Measurements from ENCODE around the gene TERB2.
"Not testable (repeated sequence)": the region's sequence is repeated elsewhere in the genome, so short reads cannot be mapped to it uniquely, and the experiment has no call there.

TERB2 gene

GRCh38 chr15:44956388-44956787, at the start of gene TERB2:
Gene TERB2, plus strand, starts transcription at chr15:44956687. Its CDS starts 32 bp downstream, at chr15:44956719.
- no peak for DNase-seq (ENCODE audit: low spot score)

- no peak for DNase-seq (ENCODE audit: low spot score)
Measured at GRCh38 chr15:44909423-44909822, 47.1 kb upstream of the TERB2 start.

- DNase-seq (ENCODE audit: low spot score): no peak
Measured at GRCh38 chr15:44910981-44911625, 45.4 kb upstream of the TERB2 start.

- DNase-seq (ENCODE audit: low spot score): not testable (repeated sequence)
Measured at GRCh38 chr15:44912186-44912585, 44.3 kb upstream of the TERB2 start.

- not testable (repeated sequence) for DNase-seq (ENCODE audit: low spot score)
Measured at GRCh38 chr15:44912974-44913448, 43.5 kb upstream of the TERB2 start.

GRCh38 chr15:44918136-44918535, 38.4 kb upstream of the TERB2 start:
- no peak for DNase-seq (ENCODE audit: low spot score)

- DNase-seq (ENCODE audit: low spot score): not testable (repeated sequence)
Measured at GRCh38 chr15:44928658-44929057, 27.8 kb upstream of the TERB2 start.

- DNase-seq (ENCODE audit: low spot score): not testable (repeated sequence)
Measured at GRCh38 chr15:44930283-44930682, 26.2 kb upstream of the TERB2 start.

- not testable (repeated sequence) for DNase-seq (ENCODE audit: low spot score)
Measured at GRCh38 chr15:44958302-44958701, 1.8 kb downstream of the TERB2 start.

- DNase-seq (ENCODE audit: low spot score): no peak
Measured at GRCh38 chr15:44968475-44968874, 12.0 kb downstream of the TERB2 start.

- DNase-seq (ENCODE audit: low spot score): no peak
Measured at GRCh38 chr15:44971036-44971435, 14.5 kb downstream of the TERB2 start.

GRCh38 chr15:44976183-44976582, 19.7 kb downstream of the TERB2 start:
- not testable (repeated sequence) for DNase-seq (ENCODE audit: low spot score)

- not testable (repeated sequence) for DNase-seq (ENCODE audit: low spot score)
Measured at GRCh38 chr15:44977781-44978180, 21.3 kb downstream of the TERB2 start.

- DNase-seq (ENCODE audit: low spot score): not testable (repeated sequence)
Measured at GRCh38 chr15:44979617-44980339, 23.3 kb downstream of the TERB2 start.

GRCh38 chr15:44984144-44984543, 27.7 kb downstream of the TERB2 start:
- DNase-seq (ENCODE audit: low spot score): not testable (repeated sequence)

- not testable (repeated sequence) for DNase-seq (ENCODE audit: low spot score)
Measured at GRCh38 chr15:44986346-44987055, 30.0 kb downstream of the TERB2 start.

GRCh38 chr15:44987711-44988110, 31.2 kb downstream of the TERB2 start:
- not testable (repeated sequence) for DNase-seq (ENCODE audit: low spot score)

GRCh38 chr15:44988184-44988869, 31.8 kb downstream of the TERB2 start:
- not testable (repeated sequence) for DNase-seq (ENCODE audit: low spot score)

GRCh38 chr15:44988870-44989219, 32.4 kb downstream of the TERB2 start:
- not testable (repeated sequence) for DNase-seq (ENCODE audit: low spot score)

- not testable (repeated sequence) for DNase-seq (ENCODE audit: low spot score)
Measured at GRCh38 chr15:44997632-44998031, 41.1 kb downstream of the TERB2 start.

- DNase-seq (ENCODE audit: low spot score): no peak
Measured at GRCh38 chr15:44999105-44999504, 42.6 kb downstream of the TERB2 start.

- not testable (repeated sequence) for DNase-seq (ENCODE audit: low spot score)
Measured at GRCh38 chr15:45001180-45001579, 44.7 kb downstream of the TERB2 start.

All from iPS-NIHi11 (cell line).